GM23248 (cell line): Measurements from ENCODE around the gene BDH1. TPM values are rescaled to one million over a fixed set of nuclear protein-coding genes. Genes with fewer than 3 reads are reported as not detected.
"Not testable (repeated sequence)": the region's sequence is repeated elsewhere in the genome, so short reads cannot be mapped to it uniquely, and the experiment has no call there.

Source experiments
- DNase-seq: peaks from one replicate; pipeline ENCODE4 v3.0.0-alpha.2; 2015
- H2AFZ ChIP-seq: fragments of 200-600 bp; sonication (generic); 2 replicates; pipeline ENCODE4 v1.6.1; 2016; ENCODE audit warnings: antibody characterized with exemption
- H3F3A ChIP-seq: fragments of 200-600 bp; sonication (generic); 2 replicates; pipeline ENCODE4 v1.6.1; 2016; ENCODE audit warnings: mild to moderate bottlenecking, antibody characterized with exemption, mixed run types; ENCODE audit not compliant: insufficient read depth
- H3K27ac ChIP-seq: fragments of 200-600 bp; sonication (generic); 2 replicates; pipeline ENCODE4 v1.5.1; 2016; ENCODE audit warnings: mild to moderate bottlenecking
- H3K27me3 ChIP-seq: fragments of 200-600 bp; sonication (generic); replicated peaks from 2 replicates; pipeline ENCODE4 v1.6.1; 2016; ENCODE audit warnings: mild to moderate bottlenecking; ENCODE audit not compliant: insufficient read depth
- H3K36me3 ChIP-seq: fragments of 200-600 bp; sonication (generic); 2 replicates; pipeline ENCODE4 v1.6.1; 2016; ENCODE audit warnings: low read depth, mild to moderate bottlenecking
- H3K4me1 ChIP-seq: fragments of 200-600 bp; sonication (generic); 2 replicates; pipeline ENCODE4 v1.6.1; 2016; ENCODE audit warnings: mild to moderate bottlenecking; ENCODE audit not compliant: insufficient read depth
- H3K4me2 ChIP-seq: fragments of 200-600 bp; sonication (generic); one replicate; pipeline ENCODE4 v1.6.1; 2016; ENCODE audit warnings: mild to moderate bottlenecking; ENCODE audit not compliant: unreplicated experiment
- H3K4me3 ChIP-seq: fragments of 200-600 bp; sonication (generic); 2 replicates; pipeline ENCODE4 v1.5.1; 2016; ENCODE audit warnings: mild to moderate bottlenecking
- H3K79me2 ChIP-seq: fragments of 200-600 bp; sonication (generic); 2 replicates; pipeline ENCODE4 v1.6.1; 2016; ENCODE audit warnings: mild to moderate bottlenecking; ENCODE audit not compliant: insufficient read depth
- H3K9ac ChIP-seq: fragments of 200-600 bp; sonication (generic); 2 replicates; pipeline ENCODE4 v1.6.1; 2016; ENCODE audit warnings: mild to moderate bottlenecking
- H3K9me2 ChIP-seq: fragments of 200-600 bp; sonication (generic); 2 replicates; pipeline ENCODE4 v1.6.1; 2016; ENCODE audit warnings: mixed run types, mild to moderate bottlenecking, moderate library complexity; ENCODE audit not compliant: insufficient read depth
- H3K9me3 ChIP-seq: fragments of 200-600 bp; sonication (generic); one replicate; pipeline ENCODE4 v1.6.1; 2017; ENCODE audit warnings: low read depth
- H4K20me1 ChIP-seq: fragments of 200-600 bp; sonication (generic); 2 replicates; pipeline ENCODE4 v1.6.0; 2016; ENCODE audit not compliant: insufficient read depth
- EZH2 ChIP-seq: fragments of 200-600 bp; sonication (generic); IDR thresholded peaks from 2 replicates; pipeline ENCODE4 v1.6.1; 2018; ENCODE audit warnings: antibody characterized with exemption, mild to moderate bottlenecking; ENCODE audit not compliant: insufficient read depth, poor library complexity, severe bottlenecking
- EZH2phosphoT487 ChIP-seq: fragments of 200-600 bp; sonication (generic); IDR thresholded peaks from 2 replicates; pipeline ENCODE4 v1.6.1; 2018; ENCODE audit warnings: antibody characterized with exemption, moderate library complexity, mild to moderate bottlenecking, low read depth; ENCODE audit not compliant: insufficient read depth
- whole genome bisulfite sequencing, 2 experiments: methylation state at CpG; one replicate each; pipeline ENCODE4 v1.1.6; 2015 to 2017; ENCODE audit warnings: low lambda C conversion rate in 2 of 2, low coverage in 1 of 2; ENCODE audit errors: missing lambda C conversion rate in 2 of 2; 5-methylcytosine and 5-hydroxymethylcytosine counted together
- in situ Hi-C: fragments of 300-500 bp; cut with MboI; formaldehyde crosslinking; loops from 2 replicates; pipeline ENCODE4 v1.15.0; 2020
- polyA plus RNA-seq: library from polyadenylated mRNA; unstranded; fragments of >200 nt; fragmentation: Nextera tagmentation; extraction: Ambion mirVana; gene quantifications from 2 replicates; pipeline ENCODE4 v1.2.1, GENCODE V29; 2016
- total RNA-seq: library from RNA; depleted of rRNA; stranded (reverse); fragments of >200 nt; shearing (Covaris generic); gene quantifications from 2 replicates; pipeline ENCODE4 v1.2.3, GENCODE V29; 2014

The BDH1 gene
- total and polyA plus RNA-seq, 2 experiments from 2014 or later, result 2.7 to 3.4 TPM

DNA sequence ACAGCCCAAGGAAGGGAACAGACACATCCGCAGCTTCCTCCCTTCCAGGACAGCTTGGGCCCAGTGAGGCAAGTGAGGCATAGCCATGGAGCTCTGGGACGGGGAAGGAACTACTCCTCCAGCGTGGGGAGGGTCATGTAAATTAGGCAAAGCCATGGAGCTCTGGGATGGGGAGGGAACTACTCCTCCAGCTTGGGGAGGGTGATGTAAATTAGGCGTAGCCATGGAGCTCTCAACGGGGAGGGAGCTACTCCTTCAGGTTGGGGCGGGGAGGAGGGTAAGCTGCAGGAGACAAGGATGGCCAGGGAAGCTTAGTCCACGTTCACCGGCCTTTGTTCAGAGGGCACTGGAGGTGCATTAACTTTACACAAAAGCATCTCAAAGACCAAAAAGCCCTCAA lies 21.1 kb upstream of the BDH1 start:
- H3K79me2 ChIP-seq, result no peaks in the 10 kb centered on the region
- 55 to 59% methylated on average over 8 of the region's 8 CpGs for WGBS, 2 experiments
- H3K9me3 ChIP-seq, result no peaks in the 10 kb centered on the region
- no peak overlapping the region for H3K4me3 ChIP-seq
- no peaks in the 10 kb centered on the region for H3F3A ChIP-seq
- no peaks in the 10 kb centered on the region for H3K36me3 ChIP-seq
- H3K9me2 ChIP-seq, result no peaks in the 10 kb centered on the region
- H3K9ac ChIP-seq, result no peak overlapping the region
- peaks cover 30% of the 10 kb centered on the region for H3K27me3 ChIP-seq
- H3K4me2 ChIP-seq, result no peak overlapping the region
- H2AFZ ChIP-seq, result no peak overlapping the region
- TF ChIP-seq EZH2, result no peak
- no peak for TF ChIP-seq EZH2phosphoT487
- no peaks in the 10 kb centered on the region for H3K4me1 ChIP-seq
- no peak overlapping the region for H3K27ac ChIP-seq
- H4K20me1 ChIP-seq, result no peaks in the 10 kb centered on the region
- DNase-seq, result no peak
- in situ Hi-C loops, result no loop called here

DNA sequence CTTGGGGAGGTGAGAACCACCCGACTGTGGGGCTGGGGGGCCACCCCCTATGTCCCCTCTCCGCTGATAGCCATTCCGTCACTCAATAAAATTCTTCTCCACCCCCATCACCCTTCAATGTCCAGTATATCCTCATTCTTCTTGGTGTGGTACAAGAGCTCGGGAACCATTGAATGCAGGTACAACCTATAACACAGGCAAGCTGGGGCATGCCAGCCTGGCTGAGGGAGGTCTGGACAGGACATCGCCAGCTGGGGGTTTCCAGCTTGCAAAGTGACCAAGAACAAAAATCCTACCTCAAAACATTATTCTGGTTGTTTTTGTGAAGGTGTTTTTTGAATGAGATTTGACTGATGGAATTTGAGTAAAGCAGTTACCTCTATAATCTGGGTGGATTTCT lies 19.6 kb upstream of the BDH1 start:
- Histone ChIP-seq H3K4me3 (no peak overlapping the region), H3K27ac (no peak overlapping the region), H3K4me2 (no peak overlapping the region), H3K9me2 (no peaks in the 10 kb centered on the region), H3F3A (no peaks in the 10 kb centered on the region), H4K20me1 (no peaks in the 10 kb centered on the region), H3K79me2 (no peaks in the 10 kb centered on the region), H3K9ac (no peak overlapping the region), H3K27me3 (peaks cover 30% of the 10 kb centered on the region), H3K9me3 (no peaks in the 10 kb centered on the region), H2AFZ (no peak overlapping the region), H3K4me1 (no peaks in the 10 kb centered on the region), H3K36me3 (no peaks in the 10 kb centered on the region)
- no peak for TF ChIP-seq EZH2phosphoT487
- TF ChIP-seq EZH2, result no peak
- in situ Hi-C loops, result no loop called here
- DNase-seq, result no peak
- 48 to 56% methylated on average over 5 of the region's 5 CpGs for WGBS, 2 experiments

- in situ Hi-C loops, result not testable (repeated sequence)
Observed at GRCh38 chr3:197574396-197574991, 18.7 kb upstream of the BDH1 start.

DNA sequence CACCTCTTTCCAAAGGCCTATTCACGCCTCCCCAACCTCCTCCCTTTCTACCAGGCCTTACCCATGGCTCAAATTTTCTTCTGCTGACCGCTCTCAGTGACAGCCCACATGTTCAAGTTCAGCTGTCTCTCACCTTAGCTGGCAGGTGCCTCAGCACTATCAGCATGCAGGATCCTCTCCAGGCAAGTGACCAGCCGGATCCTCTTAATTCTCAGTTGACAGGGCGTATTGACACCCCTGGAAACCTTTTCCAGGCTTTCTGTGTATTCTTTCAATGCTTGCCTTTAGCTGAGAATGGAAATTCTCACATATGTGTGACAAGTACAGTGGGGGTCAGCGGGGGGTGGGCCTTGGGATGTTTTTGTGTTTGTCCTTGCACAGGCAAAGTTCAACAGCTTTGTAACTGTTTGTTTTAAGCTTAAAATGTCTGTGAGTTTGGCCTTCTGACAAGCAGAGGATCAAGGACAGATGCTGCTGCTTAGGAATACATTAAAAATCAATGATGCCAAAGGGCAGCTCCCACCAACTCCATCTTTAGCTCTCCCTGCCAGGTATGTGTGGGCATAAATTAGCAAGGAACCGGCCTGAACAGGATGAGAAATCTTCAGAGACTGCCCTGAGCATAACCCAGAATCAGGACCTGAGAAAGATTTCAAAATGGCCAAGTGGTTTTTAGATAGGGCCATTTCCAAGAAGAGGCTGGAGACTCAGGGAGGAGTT lies 17.4 kb upstream of the BDH1 start:
- H3F3A ChIP-seq, result no peaks in the 10 kb centered on the region
- no peak overlapping the region for H2AFZ ChIP-seq
- no peaks in the 10 kb centered on the region for H3K4me1 ChIP-seq
- H4K20me1 ChIP-seq, result no peaks in the 10 kb centered on the region
- no peak overlapping the region for H3K9ac ChIP-seq
- no peak overlapping the region for H3K4me2 ChIP-seq
- TF ChIP-seq EZH2 (no peak), EZH2phosphoT487 (no peak)
- no peak overlapping the region for H3K4me3 ChIP-seq
- WGBS, 2 experiments, result 30% methylated on average over 6 of the region's 6 CpGs
- peaks cover 26% of the 10 kb centered on the region for H3K27me3 ChIP-seq
- in situ Hi-C loops, result no loop called here
- no peaks in the 10 kb centered on the region for H3K9me3 ChIP-seq
- H3K9me2 ChIP-seq, result no peaks in the 10 kb centered on the region
- no peaks in the 10 kb centered on the region for H3K36me3 ChIP-seq
- H3K79me2 ChIP-seq, result no peaks in the 10 kb centered on the region
- DNase-seq, result no peak
- H3K27ac ChIP-seq, result no peak overlapping the region

More at GRCh38 chr3:197574396-197574991, 18.7 kb upstream of the BDH1 start:
- not testable (repeated sequence) for DNase-seq, H3K36me3 ChIP-seq, H3K4me1 ChIP-seq, H4K20me1 ChIP-seq, H3K9ac ChIP-seq, H3K9me2 ChIP-seq, H3K4me3 ChIP-seq, H3K79me2 ChIP-seq, H3K27ac ChIP-seq, H3F3A ChIP-seq, H3K4me2 ChIP-seq, H2AFZ ChIP-seq, H3K9me3 ChIP-seq
- H3K27me3 ChIP-seq, result peaks cover 26% of the 10 kb centered on the region
- 29 to 30% methylated on average over 4 of the region's 4 CpGs for WGBS, 2 experiments

DNA sequence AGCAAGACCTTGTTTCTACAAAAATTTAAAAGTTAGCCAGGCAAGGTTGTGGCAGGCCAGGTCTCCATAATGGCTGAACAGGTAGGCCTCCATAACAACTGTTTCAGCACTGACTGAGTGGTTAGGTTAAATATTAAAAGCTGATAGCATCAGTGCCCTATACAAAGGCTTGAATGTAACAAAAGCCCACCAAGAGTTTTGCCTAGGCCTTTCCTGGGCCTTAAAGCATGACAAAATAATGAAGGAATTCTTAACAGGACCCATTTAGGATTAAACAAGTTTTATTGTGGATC lies 16.1 kb upstream of the BDH1 start:
- H2AFZ ChIP-seq, H3K36me3 ChIP-seq, H3K4me3 ChIP-seq, H3K4me2 ChIP-seq, H3K27ac ChIP-seq, H3K4me1 ChIP-seq, H3F3A ChIP-seq, in situ Hi-C loops, DNase-seq, H3K79me2 ChIP-seq, H3K9me3 ChIP-seq, H3K9ac ChIP-seq, H3K9me2 ChIP-seq, H4K20me1 ChIP-seq: not testable (repeated sequence)
- H3K27me3 ChIP-seq, result peaks cover 28% of the 10 kb centered on the region

DNA sequence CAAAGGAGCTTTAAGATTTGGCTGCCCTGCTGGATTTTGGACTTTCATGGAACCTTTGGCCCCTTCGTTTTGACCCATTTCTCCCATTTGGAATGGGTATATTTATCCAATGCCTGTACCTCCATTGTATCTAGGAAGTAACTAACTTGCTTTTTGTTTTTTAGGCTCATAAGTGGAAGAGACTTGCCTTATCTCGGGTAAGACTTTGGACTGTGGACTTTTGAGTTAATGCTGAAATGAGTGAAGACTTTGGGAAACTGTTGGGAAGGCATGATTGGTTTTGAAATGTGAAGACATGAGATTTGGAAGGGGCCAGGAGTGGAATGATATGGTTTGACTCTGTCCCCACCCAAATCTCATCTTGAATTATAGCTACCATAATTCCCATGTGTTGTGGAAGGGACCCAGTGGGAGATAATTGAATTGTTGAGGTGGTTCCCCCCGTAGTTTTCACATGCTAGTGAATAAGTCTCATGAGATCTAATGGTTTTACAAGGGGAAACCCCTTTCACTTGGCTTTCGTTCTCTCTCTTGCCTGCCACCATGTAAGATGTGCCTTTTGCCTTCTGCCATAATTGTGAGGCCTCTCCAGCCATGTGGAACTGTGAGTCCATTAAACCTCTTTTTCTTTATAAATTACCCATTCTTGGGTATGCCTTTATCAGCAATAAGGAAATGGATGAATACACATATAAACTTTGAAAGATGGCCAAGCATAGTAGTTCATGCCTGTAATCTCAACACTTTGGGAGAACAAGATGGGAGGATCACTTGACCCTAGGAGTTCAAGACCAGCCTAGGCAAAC lies 15.5 kb upstream of the BDH1 start:
- H3K9me3 ChIP-seq, in situ Hi-C loops, H3K4me3 ChIP-seq, DNase-seq, H2AFZ ChIP-seq, H3K79me2 ChIP-seq, H3K36me3 ChIP-seq, H3K27ac ChIP-seq, H3K9ac ChIP-seq, H4K20me1 ChIP-seq, H3K4me2 ChIP-seq, H3F3A ChIP-seq, H3K4me1 ChIP-seq, H3K9me2 ChIP-seq: not testable (repeated sequence)
- WGBS, 2 experiments, result 23 to 28% methylated on average over 4 of the region's 4 CpGs
- H3K27me3 ChIP-seq, result peaks cover 30% of the 10 kb centered on the region

GRCh38 chr3:197569433-197569832 lies 13.7 kb upstream of the BDH1 start:
- H3K4me3 ChIP-seq, in situ Hi-C loops, H3K9me3 ChIP-seq, H4K20me1 ChIP-seq, H3K4me1 ChIP-seq, H3K79me2 ChIP-seq, H3F3A ChIP-seq, H2AFZ ChIP-seq, H3K27ac ChIP-seq, H3K4me2 ChIP-seq, DNase-seq, H3K9ac ChIP-seq, H3K36me3 ChIP-seq, H3K9me2 ChIP-seq: not testable (repeated sequence)
- 4 to 14% methylated on average over 2 of the region's 2 CpGs for WGBS, 2 experiments
- peaks cover 18% of the 10 kb centered on the region for H3K27me3 ChIP-seq
